ENCODE results near the gene VAMP5. TPM values are rescaled to one million over a fixed set of nuclear protein-coding genes. Genes with fewer than 3 reads are reported as not detected.
A peak's percentile ranks its signal among the peaks of the same experiment; 100 is the strongest.

The VAMP5 gene
- total RNA-seq, 1 donor from 2014 or later: not detected

- H2AFZ ChIP-seq (replicated peaks): no peak overlapping the region
- no peaks in the 10 kb centered on the region for H3K36me3 ChIP-seq
- Mint-ChIP-seq H3K36me3 (peaks cover 24% of the 10 kb centered on the region), H3K27ac (no peak overlapping the region), H3K27me3 (ENCODE audit: insufficient read depth, low read depth) (peaks cover 6% of the 10 kb centered on the region), H3K4me1 (peaks cover 32% of the 10 kb centered on the region), H3K9me3 (no peaks in the 10 kb centered on the region), H3K4me3 (peak overlapping the region; percentile 63)
- peaks cover 27% of the 10 kb centered on the region for H4K20me1 ChIP-seq (ENCODE audit: low read depth)
- no peak for DNase-seq (ENCODE audit: low spot score)
- peaks cover 16% of the 10 kb centered on the region for H3K79me2 ChIP-seq (ENCODE audit: low read depth)
- no peak overlapping the region for H3K9ac ChIP-seq
- H3F3A ChIP-seq (ENCODE audit: low read depth): peaks cover 31% of the 10 kb centered on the region
- TF ChIP-seq CTCF (IDR thresholded peaks at IDR 0.05) (no peak), EZH2 (IDR thresholded peaks at IDR 0.05) (no peak), EZH2phosphoT487 (IDR thresholded peaks at IDR 0.05) (no peak)
- no peak overlapping the region for H3K4me2 ChIP-seq
- H3K27ac ChIP-seq: no peak overlapping the region
- H3K4me1 ChIP-seq: peaks cover 4% of the 10 kb centered on the region
- no peaks in the 10 kb centered on the region for H3K9me3 ChIP-seq (ENCODE audit: low read depth)
- H3K4me3 ChIP-seq: no peak overlapping the region
- H3K27me3 ChIP-seq: no peaks in the 10 kb centered on the region
These were observed 20.5 kb downstream of the VAMP5 start for GRCh38 chr2:85604568-85605339.

- H3K36me3 Mint-ChIP-seq: peaks cover 24% of the 10 kb centered on the region
These were observed 21.3 kb downstream of the VAMP5 start for GRCh38 chr2:85605406-85606115.

GRCh38 chr2:85606116-85606455 is 21.9 kb downstream of the VAMP5 start:
- no peak overlapping the region for H3K27ac Mint-ChIP-seq
- Histone ChIP-seq H3K27ac (no peak overlapping the region), H3K27me3 (no peaks in the 10 kb centered on the region), H3K79me2 (ENCODE audit: low read depth) (peaks cover 27% of the 10 kb centered on the region), H3K9ac (no peak overlapping the region), H3K9me3 (ENCODE audit: low read depth) (no peaks in the 10 kb centered on the region), H3K4me3 (no peak overlapping the region), H4K20me1 (ENCODE audit: low read depth) (peaks cover 27% of the 10 kb centered on the region), H3K36me3 (no peaks in the 10 kb centered on the region), H3K4me1 (peaks cover 4% of the 10 kb centered on the region), H2AFZ (replicated peaks) (no peak overlapping the region), H3F3A (ENCODE audit: low read depth) (peaks cover 28% of the 10 kb centered on the region), H3K4me2 (no peak overlapping the region)
- TF ChIP-seq EZH2phosphoT487 (IDR thresholded peaks at IDR 0.05) (no peak), EZH2 (IDR thresholded peaks at IDR 0.05) (no peak), CTCF (IDR thresholded peaks at IDR 0.05) (no peak)
- peaks cover 37% of the 10 kb centered on the region for H3K4me1 Mint-ChIP-seq
- no peak for DNase-seq (ENCODE audit: low spot score)
- H3K27me3 Mint-ChIP-seq (ENCODE audit: insufficient read depth, low read depth): peaks cover 4% of the 10 kb centered on the region
- no peaks in the 10 kb centered on the region for H3K9me3 Mint-ChIP-seq
- peaks cover 24% of the 10 kb centered on the region for H3K36me3 Mint-ChIP-seq
- peak overlapping the region; percentile 57 for H3K4me3 Mint-ChIP-seq

More at GRCh38 chr2:85605406-85606115, 21.3 kb downstream of the VAMP5 start:
- H3K9ac ChIP-seq: no peak overlapping the region
- peak overlapping the region; percentile 57 for H3K4me3 Mint-ChIP-seq
- DNase-seq (ENCODE audit: low spot score): no peak
- no peaks in the 10 kb centered on the region for H3K36me3 ChIP-seq
- peaks cover 23% of the 10 kb centered on the region for H3K79me2 ChIP-seq (ENCODE audit: low read depth)
- H3K4me2 ChIP-seq: no peak overlapping the region
- H4K20me1 ChIP-seq (ENCODE audit: low read depth): peaks cover 27% of the 10 kb centered on the region
- no peaks in the 10 kb centered on the region for H3K27me3 ChIP-seq
- peaks cover 29% of the 10 kb centered on the region for H3F3A ChIP-seq (ENCODE audit: low read depth)
- H3K4me1 Mint-ChIP-seq: peaks cover 37% of the 10 kb centered on the region
- H3K4me3 ChIP-seq: no peak overlapping the region
- H3K27me3 Mint-ChIP-seq (ENCODE audit: insufficient read depth, low read depth): peaks cover 6% of the 10 kb centered on the region
- H3K27ac ChIP-seq: no peak overlapping the region
- peak overlapping the region; percentile 38 for H3K27ac Mint-ChIP-seq
- TF ChIP-seq CTCF (IDR thresholded peaks at IDR 0.05) (no peak), EZH2phosphoT487 (IDR thresholded peaks at IDR 0.05) (no peak), EZH2 (IDR thresholded peaks at IDR 0.05) (no peak)
- H3K9me3 Mint-ChIP-seq: no peaks in the 10 kb centered on the region
- H2AFZ ChIP-seq (replicated peaks): no peak overlapping the region
- H3K4me1 ChIP-seq: peaks cover 4% of the 10 kb centered on the region
- no peaks in the 10 kb centered on the region for H3K9me3 ChIP-seq (ENCODE audit: low read depth)
